Right ventricle myocardium superior (tissue), 1 donor: ENCODE measurements around the gene PPP2R2D. TPM values are rescaled to one million over a fixed set of nuclear protein-coding genes. Genes with fewer than 3 reads are reported as not detected.

ENCODE experiments used
- ATAC-seq: fragments of 200-7000 bp; cut with Tn5 transposase; one replicate; pipeline ENCODE4 v1.9.1; 2020; ENCODE audit warnings: mild to moderate bottlenecking; ENCODE audit not compliant: poor library complexity
- DNase-seq: peaks from one replicate; pipeline ENCODE4 v3.0.0-alpha.2; 2020
- intact Hi-C: fragments of 100-400 bp; cut with DNase I; formaldehyde crosslinking; loops from one replicate; pipeline ENCODE4 v1.11.2; 2022
- long read RNA-seq: library from polyadenylated mRNA; unstranded; transcript quantifications from one replicate; pipeline ENCODE4 v2.0.0, GENCODE V29; 2021
- total RNA-seq: library from RNA; stranded (reverse); fragmentation: NEBNext Ultra II Directional; extraction: Animal tissue kit (Norgen Biotek cat#: 25700); gene quantifications from one replicate; pipeline ENCODE4 v1.2.1, GENCODE V29; 2021
- donor health status: DM: no; HTN: yes; CAD: no; lungs with severe emphysema.

The PPP2R2D gene
- total RNA-seq, result 33.9 TPM
- long read RNA-seq, full-length matches to known transcripts, result 48 of 137 reads
- long read RNA-seq, partial matches to known transcripts, result 10 of 137 reads
- long read RNA-seq, other reads (novel, unspliced or antisense), result 79 of 137 reads

DNA sequence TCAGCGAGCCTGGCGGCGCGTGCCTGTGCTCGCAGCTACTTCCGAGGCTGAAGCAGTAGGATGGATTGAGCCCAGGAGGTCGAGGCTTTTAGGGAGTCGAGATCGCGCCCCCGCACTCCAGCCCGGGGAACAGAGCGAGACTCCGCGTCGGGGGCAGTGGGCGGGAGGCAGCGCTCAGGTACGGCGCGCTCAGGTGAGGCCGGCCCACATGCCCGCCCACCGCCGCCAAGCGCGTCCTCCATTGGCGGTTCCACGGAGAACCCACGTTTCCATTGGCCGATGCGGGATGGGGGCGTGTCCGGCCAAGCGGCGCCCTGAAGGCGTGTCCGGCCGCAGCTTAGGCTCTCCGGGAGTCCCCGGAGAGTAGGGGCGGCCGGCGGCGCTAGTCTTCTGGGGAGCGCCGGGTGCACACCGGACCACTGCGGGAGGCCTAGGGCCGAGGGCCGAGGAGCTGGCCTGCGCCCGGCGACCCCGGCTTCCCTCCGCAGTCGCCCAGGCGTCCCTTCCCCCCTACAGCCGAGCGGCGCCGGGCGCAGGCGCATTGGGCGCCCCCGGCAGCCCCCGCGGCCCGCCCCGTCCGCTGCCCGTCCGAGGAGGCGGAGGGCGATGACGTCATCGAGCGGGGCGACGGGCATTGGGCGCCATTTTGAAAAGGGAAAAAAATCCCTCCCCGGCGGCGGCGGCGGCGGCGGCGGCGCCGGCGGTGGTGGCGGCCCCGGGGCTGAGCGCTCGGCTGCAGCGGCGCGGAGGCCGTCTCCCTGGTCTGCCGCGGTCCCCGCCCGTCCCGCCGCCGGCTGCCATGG, at the start of gene PPP2R2D:
TSS of gene PPP2R2D (plus strand) at position 659 of the 803 bp plus-strand sequence. CDS start at position 800, 141 bp downstream.
- intact Hi-C loops, result loop anchor here (5.0 kb wide), 1 partner anchor 82 kb away; the partner anchor contains the start of gene BNIP3
- peak; percentile 96 for ATAC-seq
- peak; percentile 96 for DNase-seq

DNA sequence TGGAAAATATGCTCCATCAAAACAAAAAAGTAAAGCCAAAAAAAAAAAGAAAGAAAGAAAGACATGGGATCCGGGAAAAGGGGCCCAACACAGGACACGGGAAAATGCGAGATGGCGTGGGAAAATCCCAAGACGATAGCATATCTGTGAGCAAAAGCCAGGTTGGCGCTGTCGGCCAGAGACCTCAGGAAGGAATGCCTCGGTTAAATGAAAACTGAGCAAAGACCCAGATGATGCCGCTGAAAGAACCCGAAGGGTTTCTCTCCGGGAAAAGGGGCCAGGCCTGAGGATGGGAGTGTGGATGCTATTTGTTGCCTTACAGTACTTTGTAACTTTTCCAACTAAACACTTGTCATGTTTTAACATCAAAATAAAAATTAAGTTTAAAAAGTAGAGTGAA, 49.5 kb upstream of the PPP2R2D start:
- intact Hi-C loops, result no loop called here
- DNase-seq, result no peak
- ATAC-seq, result no peak

DNA sequence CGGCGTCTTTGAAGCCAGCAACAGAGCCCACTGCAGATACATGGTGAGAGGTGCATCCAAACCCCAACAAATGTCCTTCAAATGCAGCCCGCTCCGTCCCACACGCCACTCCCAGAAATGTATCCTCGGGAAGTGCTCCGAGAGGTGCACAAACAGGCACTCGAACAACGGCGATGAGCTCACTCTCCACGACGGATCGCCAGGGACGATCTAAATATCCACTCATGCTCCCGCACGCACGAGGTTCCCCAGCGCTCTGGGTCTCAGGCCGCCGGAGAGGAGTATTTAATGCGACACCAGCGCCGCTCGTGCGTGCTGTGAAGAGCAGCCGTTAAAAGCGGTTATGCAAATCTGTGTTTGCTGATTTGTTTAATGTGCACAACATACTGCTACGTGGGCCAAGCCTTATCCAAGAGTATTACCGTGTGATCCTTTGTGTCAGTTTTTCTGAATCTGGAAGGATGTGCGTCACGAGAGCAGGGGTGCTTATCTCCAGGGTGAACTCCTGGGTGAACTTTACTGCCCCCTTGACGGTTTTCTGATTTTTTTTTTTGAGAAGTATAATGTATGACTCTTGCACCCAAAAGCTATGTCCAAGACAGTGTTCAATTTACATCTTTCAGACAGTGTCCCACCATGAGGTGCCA, 48.5 kb upstream of the PPP2R2D start:
- DNase-seq (no peak), ATAC-seq (no peak)
- intact Hi-C loops, result no loop called here

DNA sequence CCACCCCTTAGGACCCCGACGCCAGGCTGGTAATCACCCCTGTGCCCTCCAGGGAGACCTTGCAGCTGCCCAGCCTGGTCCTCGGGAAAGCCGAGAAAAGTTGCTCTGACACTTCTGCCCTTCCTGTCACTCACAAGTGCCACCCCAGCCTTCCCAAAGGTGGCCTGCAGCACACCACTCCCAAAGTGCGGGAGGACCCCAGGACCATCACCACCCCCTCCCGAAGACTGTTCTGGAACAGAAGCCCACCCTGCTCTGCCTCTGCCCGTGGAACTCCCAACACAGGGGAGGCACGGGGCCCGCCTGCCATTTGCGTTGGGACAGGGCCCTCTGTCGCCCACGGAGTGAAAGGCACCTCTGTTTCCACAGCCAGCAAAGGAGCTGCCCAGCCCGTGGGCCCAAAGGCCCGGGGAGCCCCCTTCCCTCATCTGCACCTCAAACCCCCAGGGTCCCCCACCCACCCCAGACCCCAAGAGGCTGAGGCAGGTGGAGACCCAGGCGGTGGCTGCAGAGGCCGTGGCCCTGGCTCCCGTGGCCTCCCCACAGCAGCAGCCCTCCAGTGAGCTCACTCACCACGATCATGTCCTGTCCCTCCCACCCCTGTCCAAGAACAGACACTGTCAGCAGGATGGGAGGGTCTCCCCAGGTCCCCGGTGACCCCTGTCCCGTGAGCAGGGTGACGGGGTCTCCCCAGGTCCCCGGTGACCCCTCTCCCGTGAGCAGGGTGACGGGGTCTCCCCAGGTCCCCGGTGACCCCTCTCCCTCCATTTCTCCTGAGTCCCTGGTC, 47.8 kb upstream of the PPP2R2D start:
- DNase-seq, result no peak
- intact Hi-C loops, result no loop called here
- no peak for ATAC-seq

DNA sequence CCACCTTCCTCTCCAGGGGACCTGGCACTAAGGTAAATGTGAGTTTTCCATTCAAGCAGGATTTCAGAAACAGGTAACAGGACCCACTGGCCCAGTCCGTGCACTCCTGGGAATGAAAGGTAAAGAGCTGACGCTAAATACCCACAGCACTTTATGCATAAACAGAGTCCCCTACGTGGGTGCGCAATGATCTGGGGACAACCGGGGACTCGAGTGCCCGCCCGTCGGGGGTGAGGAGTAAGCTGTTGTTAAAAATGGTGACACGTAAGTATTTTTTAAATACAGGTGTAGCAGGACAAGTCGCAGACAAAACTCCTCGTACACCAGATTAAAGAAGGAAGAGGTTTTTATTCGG, 47.2 kb upstream of the PPP2R2D start:
- ATAC-seq, result no peak
- no peak for DNase-seq
- intact Hi-C loops, result no loop called here

DNA sequence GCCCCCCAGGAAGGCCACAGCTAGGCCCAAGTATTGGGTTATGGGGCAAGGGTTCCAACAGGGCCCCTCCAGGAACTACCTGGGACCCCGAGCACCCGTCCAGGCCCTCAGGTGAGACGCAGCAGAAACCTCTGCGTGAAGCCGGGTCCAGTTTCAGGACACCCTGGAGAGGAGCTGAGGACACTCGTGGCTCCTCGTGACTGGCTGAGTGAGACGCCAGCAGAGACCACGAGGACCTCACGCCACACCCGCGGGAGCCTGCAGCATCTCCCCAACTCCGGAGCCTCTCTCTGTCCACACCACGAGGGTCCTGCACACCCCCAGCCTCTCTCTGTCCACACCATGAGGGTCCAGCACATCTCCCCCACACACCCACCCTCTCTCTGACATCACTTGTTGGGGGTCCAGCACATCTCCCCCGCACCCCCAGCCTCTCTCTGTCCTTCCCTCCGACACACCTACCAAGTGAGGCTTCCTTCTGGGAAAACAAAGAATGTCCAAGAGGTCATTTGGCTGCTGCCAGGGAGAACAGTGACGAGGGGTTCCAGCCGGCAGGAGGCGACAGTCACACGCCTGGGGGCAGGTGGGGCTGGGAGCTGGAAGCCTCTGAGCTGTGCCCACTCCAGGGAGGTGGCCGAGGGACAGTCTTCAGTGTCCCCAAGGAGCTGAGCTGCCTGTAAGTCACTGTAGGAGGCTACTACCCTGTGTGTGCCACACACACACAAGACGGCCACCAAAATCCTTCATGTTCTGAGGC, 46.1 kb upstream of the PPP2R2D start:
- DNase-seq (no peak), ATAC-seq (no peak)
- intact Hi-C loops, result no loop called here

DNA sequence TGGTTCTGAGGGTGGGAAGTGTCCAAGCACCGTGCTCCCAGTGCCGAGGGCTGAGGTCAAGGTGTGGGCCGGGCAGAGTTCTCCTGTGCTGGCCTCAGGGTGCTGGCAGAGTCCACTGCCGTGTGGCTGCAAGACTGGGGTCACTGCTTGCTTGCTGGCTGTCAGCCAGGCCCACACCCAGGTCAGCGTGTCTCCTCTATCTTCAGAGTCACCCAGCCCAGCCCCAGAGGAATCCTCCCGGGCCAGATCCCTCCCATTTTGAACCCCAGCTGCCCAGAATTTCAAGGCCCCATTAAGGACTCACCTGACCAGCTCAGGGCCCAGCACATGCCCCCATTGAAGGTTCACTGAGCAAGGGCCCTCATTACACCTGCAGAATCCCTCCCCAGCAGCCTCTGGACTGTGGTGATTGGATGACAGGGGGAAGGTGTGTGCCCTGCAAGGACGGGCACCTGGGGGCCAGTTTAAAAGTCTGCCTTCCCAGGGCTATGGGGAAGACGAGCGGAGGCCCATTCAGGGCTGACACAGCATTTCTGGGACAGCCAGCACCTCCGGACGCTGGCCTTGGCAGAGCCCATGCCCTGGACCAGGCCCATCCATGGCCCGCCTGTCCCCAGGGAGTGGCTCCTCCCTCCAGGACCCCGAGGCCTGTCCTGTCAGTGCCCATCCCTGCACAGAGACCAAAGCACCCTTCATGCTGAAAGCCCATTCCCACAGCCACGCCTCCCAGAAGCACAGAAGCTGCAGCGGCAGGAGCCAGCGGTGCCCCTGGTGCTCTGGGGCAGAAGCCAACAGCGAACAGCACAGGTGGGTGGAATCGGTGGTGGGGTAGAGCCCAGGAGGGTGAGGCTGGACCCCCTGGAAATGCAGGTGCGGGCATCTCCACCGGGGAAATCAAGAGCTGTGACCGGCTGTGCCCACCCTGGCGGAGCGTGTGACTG, 45.1 kb upstream of the PPP2R2D start:
- intact Hi-C loops, result no loop called here
- DNase-seq, result no peak
- ATAC-seq, result no peak

DNA sequence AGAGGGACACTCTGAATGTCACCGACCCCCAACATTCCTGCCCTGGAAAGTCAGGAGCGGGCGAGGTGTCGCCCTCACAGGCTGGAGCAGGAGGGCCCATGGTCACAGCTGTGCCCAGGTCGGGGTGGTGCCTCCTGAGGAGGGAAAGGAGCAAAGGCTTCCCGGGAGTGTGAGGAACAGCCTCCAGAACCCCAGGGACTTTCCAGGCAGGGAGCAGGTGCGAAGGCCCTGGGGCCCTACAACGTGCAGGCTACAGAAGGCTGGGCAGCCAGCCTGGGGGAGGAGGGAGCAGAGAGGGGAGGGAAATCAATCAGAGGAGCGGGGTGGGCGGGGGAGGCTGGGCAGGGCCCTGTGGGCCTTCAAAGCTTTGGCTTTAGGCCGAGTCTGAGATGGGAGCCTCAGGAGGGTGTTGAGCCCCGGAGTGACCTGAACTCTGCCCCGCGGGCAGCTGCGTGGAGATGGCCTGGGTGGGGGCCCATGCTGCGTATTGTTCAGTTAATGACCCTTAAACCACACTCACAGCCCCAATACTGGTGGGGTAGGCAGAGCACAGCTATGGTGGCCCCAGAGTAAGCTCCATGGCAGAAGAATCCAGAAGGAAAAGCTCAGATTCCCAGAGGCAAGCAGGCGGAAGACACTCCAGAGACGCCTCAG, 44.2 kb upstream of the PPP2R2D start:
- intact Hi-C loops, result no loop called here
- DNase-seq (no peak), ATAC-seq (no peak)

DNA sequence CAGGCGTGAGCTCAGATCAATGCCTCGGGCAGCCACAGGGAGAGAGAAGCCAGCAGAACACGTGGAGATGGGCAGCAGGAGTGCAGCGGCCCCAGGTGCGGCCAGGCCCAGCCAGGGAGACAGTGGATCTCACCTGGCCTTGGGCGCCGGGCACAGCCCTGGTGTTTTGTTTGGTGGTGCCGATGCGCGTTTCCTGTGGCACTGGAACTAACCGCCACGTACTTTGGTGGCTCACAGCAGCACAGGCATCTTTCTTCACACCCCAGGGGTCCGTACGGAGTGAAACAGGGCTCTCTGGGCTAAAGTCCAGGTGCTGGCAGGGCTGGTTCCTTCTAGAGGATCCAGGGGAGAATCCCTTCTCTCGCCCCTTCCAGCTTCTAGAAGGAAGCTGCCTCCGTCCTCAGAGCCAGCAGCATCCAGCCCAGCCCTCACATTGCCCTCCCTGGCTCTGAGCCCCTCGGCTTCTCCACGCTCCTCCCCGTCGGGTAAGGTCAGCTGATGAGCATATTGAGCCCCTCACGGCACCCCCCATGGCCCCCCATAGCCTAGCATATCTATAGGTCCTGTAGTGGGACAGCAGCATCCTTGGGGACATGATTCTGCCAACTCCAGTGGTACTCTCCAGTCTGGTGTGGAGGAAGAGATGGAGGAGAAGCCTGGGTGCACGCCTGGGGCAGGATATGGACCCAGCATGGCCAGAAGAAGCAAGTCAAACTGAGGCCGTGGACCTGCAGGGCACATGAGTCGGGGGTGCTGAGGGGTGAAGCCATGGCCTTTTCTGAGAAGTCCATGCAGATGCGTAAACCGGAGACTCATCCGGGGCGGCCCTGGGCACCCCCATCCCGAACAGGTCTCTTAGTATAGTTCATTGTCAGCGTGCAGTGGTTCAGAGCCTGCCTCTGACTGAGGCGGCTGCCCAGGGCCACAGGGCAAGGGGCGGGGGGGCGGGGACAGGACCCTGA, 43.4 kb upstream of the PPP2R2D start:
- no peak for DNase-seq
- ATAC-seq, result no peak
- intact Hi-C loops, result no loop called here

DNA sequence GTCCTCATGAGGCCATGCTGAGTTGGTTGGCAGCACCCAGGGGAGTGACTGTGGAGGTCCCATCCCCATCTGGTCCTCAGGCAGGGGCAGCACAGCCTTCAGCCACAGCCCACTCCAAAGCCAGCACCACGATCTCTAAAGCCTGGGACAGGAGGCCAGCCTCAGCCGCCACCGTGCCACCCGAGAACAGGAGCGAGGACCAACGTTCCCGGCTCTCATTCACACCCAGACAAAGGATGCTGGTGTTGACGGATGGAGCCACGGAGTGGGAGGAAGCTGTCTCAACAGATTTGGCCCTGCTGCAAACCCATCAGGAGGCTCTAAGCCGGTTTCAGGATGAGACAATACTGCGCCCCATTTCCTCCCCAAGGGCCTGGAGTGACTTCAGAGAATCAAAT, 42.7 kb upstream of the PPP2R2D start:
- DNase-seq (no peak), ATAC-seq (no peak)
- intact Hi-C loops, result no loop called here

DNA sequence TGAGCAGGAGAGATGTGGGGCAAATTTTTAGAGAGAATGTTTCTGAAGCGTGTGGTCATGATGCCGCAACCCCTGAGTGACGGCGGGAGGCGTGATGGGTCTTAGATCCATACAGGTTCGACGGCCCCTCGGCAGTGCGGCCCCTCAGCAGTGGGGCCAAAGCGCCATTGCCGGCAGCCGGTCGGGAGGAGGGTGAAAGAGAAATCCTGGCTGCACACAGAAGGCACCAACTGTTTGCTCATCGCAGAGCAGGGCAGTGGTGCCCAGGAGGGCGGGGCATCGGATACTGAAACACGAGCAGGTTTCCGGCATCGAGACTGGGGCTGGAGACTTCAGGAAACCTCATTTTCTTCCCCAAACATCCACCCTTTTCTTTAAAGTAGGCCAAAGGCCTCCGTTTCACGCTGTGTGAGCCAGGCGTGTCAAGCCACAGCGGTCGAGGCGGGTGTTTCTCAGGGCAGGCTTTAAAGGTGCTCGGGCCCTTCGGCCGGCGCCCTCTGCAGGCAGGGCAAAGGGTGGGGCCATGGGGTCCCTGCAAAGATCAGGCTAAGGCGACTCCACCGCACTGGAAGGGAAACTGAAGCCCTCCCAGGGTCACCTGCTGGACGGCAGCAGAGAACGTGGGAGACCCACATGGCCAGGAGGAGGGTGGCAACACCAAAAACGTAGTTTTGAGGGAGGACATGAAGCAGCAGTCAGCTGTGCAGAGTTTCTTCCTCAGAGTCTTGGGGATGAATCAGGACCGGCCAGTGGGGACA, 42.0 kb upstream of the PPP2R2D start:
- DNase-seq, result no peak
- no peak for ATAC-seq
- intact Hi-C loops, result no loop called here

DNA sequence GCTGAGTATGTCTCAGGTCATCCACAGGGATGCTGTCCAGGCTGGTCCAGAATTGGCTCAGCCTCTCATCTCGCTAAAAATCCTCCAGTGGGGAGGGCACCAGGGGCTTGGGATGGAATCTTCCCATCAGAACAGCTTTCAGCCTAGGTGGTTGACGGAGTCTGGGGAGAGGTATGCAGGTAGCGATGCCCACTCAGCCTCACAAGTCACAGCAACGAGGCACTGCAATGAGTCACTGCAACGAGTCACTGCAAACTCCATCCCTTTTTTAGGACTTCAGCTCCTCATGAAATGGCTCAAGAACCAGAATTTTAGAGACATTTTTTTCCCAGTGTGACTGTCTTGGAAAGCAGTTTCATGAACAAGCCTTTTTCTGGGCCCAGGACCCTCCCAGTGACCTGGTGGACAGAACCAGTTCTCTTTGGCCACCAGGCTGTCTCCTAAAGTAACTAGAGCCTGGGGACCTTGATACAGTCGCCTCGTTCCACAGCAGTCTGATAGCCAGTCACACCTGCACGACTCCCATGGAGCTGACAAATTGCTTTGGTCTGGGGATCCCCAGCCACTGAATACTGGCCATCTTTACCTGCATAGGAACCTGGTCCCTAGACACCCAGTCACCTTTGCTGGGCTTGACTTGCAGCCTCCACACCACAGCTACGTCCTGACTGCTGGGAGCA, 41.3 kb upstream of the PPP2R2D start:
- no peak for ATAC-seq
- intact Hi-C loops, result no loop called here
- DNase-seq, result no peak

DNA sequence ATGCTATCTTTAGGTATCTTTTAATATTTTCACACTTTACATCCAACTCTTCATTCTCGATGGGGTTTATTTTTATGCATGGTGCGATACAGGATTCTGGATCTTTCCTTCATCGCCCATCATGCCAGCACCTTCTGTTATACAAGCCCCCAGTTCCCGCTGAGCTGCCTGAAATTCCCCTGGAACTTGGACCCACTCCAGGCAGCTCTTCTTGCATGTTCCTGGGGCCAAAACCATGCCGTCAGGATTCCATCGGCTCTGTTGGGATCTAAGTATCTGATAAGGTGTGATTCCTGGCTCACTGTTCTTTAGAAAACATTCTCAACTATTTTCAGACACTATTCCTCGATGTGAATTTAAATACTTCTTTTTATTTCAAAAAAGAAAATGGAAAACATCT, 40.5 kb upstream of the PPP2R2D start:
- intact Hi-C loops, result no loop called here
- ATAC-seq (no peak), DNase-seq (no peak)

DNA sequence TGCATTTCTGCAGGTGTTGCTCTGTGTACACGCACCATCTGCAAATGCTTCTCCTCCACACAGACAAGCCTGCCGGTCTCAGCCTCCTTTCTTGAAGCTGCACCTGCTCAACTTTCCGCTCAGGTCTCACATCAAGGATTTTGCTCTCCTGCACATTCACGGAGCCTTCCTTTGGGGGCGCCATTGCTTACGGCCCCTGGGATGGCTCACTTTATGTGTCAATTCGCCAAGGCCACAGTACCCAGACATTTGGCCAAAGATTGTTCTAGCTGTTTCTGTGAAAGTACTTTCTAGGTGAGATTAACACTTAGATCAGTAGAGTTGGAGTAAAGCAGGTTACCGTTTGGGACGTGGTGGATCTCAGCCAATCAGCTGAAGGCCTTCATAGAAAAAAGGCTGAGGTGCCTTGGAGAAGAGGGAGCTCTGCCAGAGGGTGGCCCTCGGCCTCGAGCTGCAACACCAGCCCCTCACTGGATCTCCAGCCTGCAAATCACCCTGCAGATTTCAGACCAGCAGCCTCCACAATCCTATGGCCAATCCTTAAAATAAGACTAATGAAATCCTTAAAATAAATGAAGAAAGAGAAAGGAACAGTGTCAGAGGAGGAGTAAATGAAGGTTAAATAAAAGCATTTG, 39.9 kb upstream of the PPP2R2D start:
- intact Hi-C loops, result no loop called here
- ATAC-seq (no peak), DNase-seq (no peak)

DNA sequence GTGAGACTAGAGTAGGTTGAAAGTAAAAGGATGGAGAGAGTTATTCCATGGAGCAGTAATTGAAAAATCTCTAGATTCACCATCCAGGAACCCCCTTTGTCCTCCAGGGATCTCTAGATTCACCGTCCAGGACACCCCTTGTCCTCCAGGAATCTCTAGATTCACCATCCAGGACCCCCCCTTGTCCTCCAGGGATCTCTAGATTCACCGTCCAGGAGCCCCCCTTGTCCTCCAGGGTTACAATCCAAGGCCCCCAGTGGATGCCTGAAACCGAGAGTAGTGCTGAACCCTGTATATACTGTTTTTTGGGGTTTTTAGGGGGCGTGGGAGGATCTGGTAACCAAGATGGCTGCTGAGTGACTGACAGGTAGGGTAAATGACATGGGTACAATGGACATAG, 38.3 kb upstream of the PPP2R2D start:
- intact Hi-C loops, result no loop called here
- DNase-seq (no peak), ATAC-seq (no peak)
